Middle frontal gyrus (tissue), 1 donor: ENCODE results near the gene COL23A1.
"Not testable (repeated sequence)": the region's sequence is repeated elsewhere in the genome, so short reads cannot be mapped to it uniquely, and the experiment has no call there.

ENCODE experiments used
- DNase-seq: peaks from one replicate; pipeline ENCODE4 v3.0.0-alpha.2; 2015; ENCODE audit warnings: low spot score; ENCODE audit errors: extremely low spot score

The COL23A1 gene

GRCh38 chr5:178589180-178590140, 733 bp downstream of the COL23A1 start:
- DNase-seq: no peak

GRCh38 chr5:178588769-178589168, 1.4 kb downstream of the COL23A1 start:
- DNase-seq: no peak

- no peak for DNase-seq
Measured at GRCh38 chr5:178587763-178588611, 2.2 kb downstream of the COL23A1 start.

- DNase-seq: no peak
Measured at GRCh38 chr5:178586396-178586795, 3.8 kb downstream of the COL23A1 start.

GRCh38 chr5:178585421-178585820, 4.8 kb downstream of the COL23A1 start:
- DNase-seq: not testable (repeated sequence)

GRCh38 chr5:178583279-178583678, 6.9 kb downstream of the COL23A1 start:
- no peak for DNase-seq

GRCh38 chr5:178582291-178582690, 7.9 kb downstream of the COL23A1 start:
- DNase-seq: no peak

GRCh38 chr5:178581621-178582020, 8.6 kb downstream of the COL23A1 start:
- DNase-seq: no peak

- no peak for DNase-seq
Measured at GRCh38 chr5:178580271-178580955, 9.8 kb downstream of the COL23A1 start.

- no peak for DNase-seq
Measured at GRCh38 chr5:178577944-178578343, 12.2 kb downstream of the COL23A1 start.

GRCh38 chr5:178577376-178577839, 12.8 kb downstream of the COL23A1 start:
- no peak for DNase-seq

GRCh38 chr5:178576591-178577351, 13.4 kb downstream of the COL23A1 start:
- no peak for DNase-seq

GRCh38 chr5:178573216-178573615, 17.0 kb downstream of the COL23A1 start:
- no peak for DNase-seq

GRCh38 chr5:178572617-178573016, 17.6 kb downstream of the COL23A1 start:
- no peak for DNase-seq

GRCh38 chr5:178569485-178569884, 20.7 kb downstream of the COL23A1 start:
- DNase-seq: no peak

GRCh38 chr5:178564811-178565550, 25.2 kb downstream of the COL23A1 start:
- no peak for DNase-seq

GRCh38 chr5:178564397-178564796, 25.8 kb downstream of the COL23A1 start:
- no peak for DNase-seq

GRCh38 chr5:178563621-178564020, 26.6 kb downstream of the COL23A1 start:
- DNase-seq: no peak

- DNase-seq: no peak
Measured at GRCh38 chr5:178561746-178562264, 28.4 kb downstream of the COL23A1 start.

GRCh38 chr5:178560911-178561310, 29.3 kb downstream of the COL23A1 start:
- no peak for DNase-seq
